Measurements from ENCODE around the gene KCNH4. TPM values are rescaled to one million over a fixed set of nuclear protein-coding genes. Genes with fewer than 3 reads are reported as not detected.
"Not testable (repeated sequence)": the region's sequence is repeated elsewhere in the genome, so short reads cannot be mapped to it uniquely, and the experiment has no call there.

The KCNH4 gene
- total RNA-seq, 3 donors from 2014 or later: 0.06 to 0.10 TPM; not detected in 1

- no peaks in the 10 kb centered on the region for H3K36me3 ChIP-seq (ENCODE audit: low read depth)
- DNase-seq: no peak
- H3K4me1 ChIP-seq (ENCODE audit: low read depth): peaks cover 4% of the 10 kb centered on the region
- intact Hi-C loops (cut with DNase I, micrococcal nuclease): no loop called here
- no peak overlapping the region for H3K4me3 ChIP-seq
- H3K9me3 ChIP-seq: no peaks in the 10 kb centered on the region
- no peak for TF ChIP-seq CTCF (IDR thresholded peaks at IDR 0.05)
- no peak for ATAC-seq
Measured at GRCh38 chr17:42142371-42142896, 38.5 kb downstream of the KCNH4 start.

- intact Hi-C loops (cut with DNase I, micrococcal nuclease): no loop called here
- TF ChIP-seq CTCF (IDR thresholded peaks at IDR 0.05): no peak
- Histone ChIP-seq H3K36me3 (ENCODE audit: low read depth) (no peaks in the 10 kb centered on the region), H3K9me3 (no peaks in the 10 kb centered on the region), H3K4me3 (no peak overlapping the region), H3K4me1 (ENCODE audit: low read depth) (peaks cover 13% of the 10 kb centered on the region)
- no peak for DNase-seq
- no peak for ATAC-seq
Measured at GRCh38 chr17:42141382-42141781, 39.6 kb downstream of the KCNH4 start.

- ATAC-seq; intact Hi-C loops (cut with DNase I, micrococcal nuclease); H3K9me3 ChIP-seq; DNase-seq; H3K36me3 ChIP-seq (ENCODE audit: low read depth); H3K4me3 ChIP-seq: not testable (repeated sequence)
- peaks cover 19% of the 10 kb centered on the region for H3K4me1 ChIP-seq (ENCODE audit: low read depth)
Measured at GRCh38 chr17:42140690-42141089, 40.3 kb downstream of the KCNH4 start.

- Histone ChIP-seq H3K9me3 (no peaks in the 10 kb centered on the region), H3K4me3 (no peak overlapping the region), H3K4me1 (ENCODE audit: low read depth) (peaks cover 32% of the 10 kb centered on the region), H3K36me3 (ENCODE audit: low read depth) (no peaks in the 10 kb centered on the region)
- intact Hi-C loops (cut with DNase I, micrococcal nuclease): no loop called here
- TF ChIP-seq CTCF (IDR thresholded peaks at IDR 0.05): no peak
- no peak for ATAC-seq
- DNase-seq: no peak
Measured at GRCh38 chr17:42138749-42139492, 42.0 kb downstream of the KCNH4 start.

- DNase-seq (no peak), ATAC-seq (no peak)
- H3K4me3 ChIP-seq: no peak overlapping the region
- H3K9me3 ChIP-seq: no peaks in the 10 kb centered on the region
- TF ChIP-seq CTCF (IDR thresholded peaks at IDR 0.05): no peak
- intact Hi-C loops (cut with DNase I, micrococcal nuclease): no loop called here
- no peaks in the 10 kb centered on the region for H3K36me3 ChIP-seq (ENCODE audit: low read depth)
- peaks cover 51% of the 10 kb centered on the region for H3K4me1 ChIP-seq (ENCODE audit: low read depth)
Measured at GRCh38 chr17:42136654-42137051, 44.3 kb downstream of the KCNH4 start.

Data from mucosa of descending colon (tissue), 3 donors.